Stimulated activated CD4-positive, alpha-beta T cell treated with anti-CD3 and anti-CD28 coated beads, Interleukin-4, amount 100 ng/mL, for 1 hour (primary cell): ENCODE measurements around the gene PITPNM3.
A peak's percentile ranks its signal among the peaks of the same experiment; 100 is the strongest.

Source experiments
- DNase-seq: peaks from one replicate; pipeline ENCODE4 v3.0.0-alpha.2; 2020

The PITPNM3 gene

DNA sequence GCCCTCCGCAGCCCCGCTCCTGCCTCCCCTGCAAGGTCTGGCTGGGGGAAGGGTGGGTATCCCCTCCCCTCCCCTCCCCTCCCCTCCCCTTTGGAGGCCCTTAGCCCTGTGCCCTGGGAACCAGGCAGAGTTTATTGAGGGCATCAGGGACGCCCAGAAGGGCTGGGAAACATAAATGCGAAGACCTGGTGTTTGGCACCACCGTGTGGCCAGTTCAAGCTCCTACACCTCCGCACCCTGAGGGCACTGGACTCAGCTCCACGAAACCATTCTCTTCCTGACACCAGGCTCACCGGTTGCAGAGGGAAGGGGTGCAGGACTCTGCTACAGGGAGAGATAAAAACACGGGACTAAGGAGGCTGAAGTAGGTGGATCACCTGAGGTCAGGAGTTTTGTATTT, 120.4 kb downstream of the PITPNM3 start:
- DNase-seq: peak; percentile 67

- DNase-seq: no peak
Measured at GRCh38 chr17:6435051-6435450, 121.3 kb downstream of the PITPNM3 start, which contains the start of gene AIPL1. Gene AIPL1 (minus strand): TSS chr17:6435121. CDS start chr17:6435104, 17 bp downstream.

- DNase-seq: no peak
Measured at GRCh38 chr17:6430769-6431168, 125.6 kb downstream of the PITPNM3 start.

GRCh38 chr17:6429266-6429665, 127.1 kb downstream of the PITPNM3 start:
- no peak for DNase-seq

DNA sequence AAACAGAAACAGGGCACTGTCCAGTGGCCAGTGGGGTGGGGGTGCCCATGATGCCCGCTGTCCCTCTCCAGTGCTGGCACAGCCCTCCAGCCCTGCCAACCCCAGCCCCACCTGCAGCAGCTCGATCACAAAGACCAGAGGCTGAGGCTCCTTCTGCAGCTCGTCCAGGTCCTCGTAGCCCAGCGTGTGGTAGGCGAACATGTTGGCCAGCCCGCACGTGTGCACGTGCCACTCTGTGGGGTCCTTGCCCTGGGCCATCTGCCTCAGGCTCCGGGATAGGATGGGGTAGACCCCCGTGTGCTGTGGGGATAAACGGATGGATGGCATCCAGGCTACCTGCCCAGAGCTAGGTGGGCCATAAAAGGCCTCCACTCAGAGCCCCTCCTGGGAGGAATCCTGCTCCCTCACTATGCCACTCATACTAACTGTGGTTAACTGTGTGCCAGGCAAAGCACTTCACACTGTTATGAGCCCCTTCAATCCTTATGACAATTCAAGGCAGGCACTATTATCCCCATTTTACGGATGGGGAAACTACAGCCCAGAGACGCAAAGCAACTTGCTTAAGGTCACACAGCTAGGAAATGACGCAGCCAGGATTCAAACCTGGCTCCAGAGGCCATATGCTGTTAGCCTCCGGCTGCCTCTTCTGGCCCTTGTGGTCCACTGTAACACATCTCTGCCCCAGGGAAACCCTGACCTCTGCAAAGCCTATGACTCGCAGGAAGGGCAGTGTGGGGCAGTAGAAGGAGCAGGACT, 128.0 kb downstream of the PITPNM3 start:
- DNase-seq: no peak

- no peak for DNase-seq
Measured at GRCh38 chr17:6427279-6427781, 129.0 kb downstream of the PITPNM3 start.

DNA sequence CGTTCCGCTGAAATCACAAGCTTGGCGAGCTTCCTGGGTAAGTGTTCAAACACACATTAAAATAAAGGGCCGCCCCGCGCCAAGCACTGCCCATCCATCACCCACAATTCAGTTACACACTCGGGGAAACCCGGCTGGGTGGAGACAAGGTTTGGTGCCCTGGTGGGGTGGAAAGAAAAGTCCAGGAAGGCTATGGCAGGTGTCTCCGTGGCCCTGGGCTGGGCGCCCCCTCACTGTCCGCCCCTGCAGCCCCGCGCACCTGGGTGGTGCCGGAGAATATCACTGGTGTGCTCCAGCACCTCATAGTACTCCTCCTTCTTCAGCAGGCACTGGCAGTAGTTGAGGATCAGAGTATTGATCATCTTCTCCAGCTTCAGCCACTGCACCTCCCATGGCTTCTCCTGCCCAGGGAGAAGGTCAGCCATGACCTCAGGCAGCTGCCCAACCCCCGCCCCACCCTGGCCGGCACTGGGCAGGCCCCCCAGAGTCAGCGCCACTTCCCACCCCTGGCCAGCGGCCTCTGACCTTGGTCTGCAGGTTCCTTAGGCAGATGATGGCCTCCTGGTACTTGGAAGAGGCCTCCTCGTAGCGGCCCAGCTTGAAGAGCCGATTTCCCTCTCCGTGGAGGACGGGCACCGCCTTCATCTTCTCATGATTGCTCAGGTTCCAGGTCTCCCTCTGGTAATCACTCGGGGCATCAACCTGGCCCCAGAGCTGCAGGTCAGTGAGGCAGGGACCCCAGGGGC, 129.8 kb downstream of the PITPNM3 start:
- DNase-seq: no peak

GRCh38 chr17:6425407-6425806, 130.9 kb downstream of the PITPNM3 start:
- no peak for DNase-seq

GRCh38 chr17:6423931-6424330, 132.4 kb downstream of the PITPNM3 start:
- no peak for DNase-seq

DNA sequence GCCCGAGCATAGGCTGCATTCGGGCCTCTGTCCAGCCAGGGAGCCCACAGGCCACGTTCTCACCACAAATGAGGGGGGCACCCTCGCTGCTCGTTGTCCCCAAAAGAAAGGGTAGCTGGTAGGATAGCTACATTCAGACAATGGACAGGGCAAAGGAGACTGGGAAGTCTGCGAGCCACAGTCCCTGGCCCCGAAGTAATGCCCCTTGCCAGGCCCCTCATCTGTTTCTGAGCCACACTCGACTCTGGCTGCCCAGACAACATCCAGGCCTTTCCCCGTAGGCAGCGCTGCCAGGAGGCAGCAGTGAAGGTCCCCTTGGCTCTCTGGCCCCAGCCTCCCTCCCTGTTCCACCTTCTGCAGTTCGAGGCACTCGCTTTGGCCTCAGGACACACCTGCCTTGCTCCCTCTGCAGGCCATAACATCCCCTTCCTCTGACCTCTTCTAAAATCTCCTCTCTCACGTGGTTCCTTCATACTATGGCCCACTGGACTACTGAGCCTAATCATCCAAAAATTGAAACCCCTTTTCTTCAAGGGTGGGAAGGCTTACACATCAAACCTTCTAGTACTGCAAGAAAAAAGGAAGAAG, 133.6 kb downstream of the PITPNM3 start:
- no peak for DNase-seq

GRCh38 chr17:6421700-6422604, 134.4 kb downstream of the PITPNM3 start:
- peak; percentile 74 for DNase-seq

- peak; percentile 41 for DNase-seq
Measured at GRCh38 chr17:6420173-6420641, 136.1 kb downstream of the PITPNM3 start.

- DNase-seq: no peak
Measured at GRCh38 chr17:6415616-6416015, 140.7 kb downstream of the PITPNM3 start.

- no peak for DNase-seq
Measured at GRCh38 chr17:6413065-6413464, 143.3 kb downstream of the PITPNM3 start.

GRCh38 chr17:6408735-6409134, 147.6 kb downstream of the PITPNM3 start:
- DNase-seq: no peak

- no peak for DNase-seq
Measured at GRCh38 chr17:6408276-6408675, 148.1 kb downstream of the PITPNM3 start.

DNA sequence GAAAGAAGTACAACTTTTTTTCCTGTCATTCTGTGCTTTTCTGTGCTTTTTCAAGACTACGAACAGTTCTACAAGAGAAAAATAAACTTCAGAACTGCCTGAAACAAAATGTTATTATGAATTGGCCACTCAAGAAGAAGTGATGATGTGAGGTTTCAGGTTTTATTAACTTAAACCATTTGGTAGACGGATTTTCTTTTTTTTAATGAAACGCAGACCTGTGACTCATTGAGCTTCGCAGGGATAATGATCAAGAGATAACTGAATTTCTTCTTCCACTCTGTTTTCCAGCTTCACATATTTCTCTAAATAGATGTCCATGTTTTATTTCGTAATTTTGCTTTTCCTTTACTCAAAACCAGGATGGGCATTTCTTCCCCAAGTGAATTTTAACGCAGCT, 154.1 kb downstream of the PITPNM3 start:
- DNase-seq: no peak
